HepG2 (cell line): Measurements from ENCODE around the gene SGIP1. TPM values are rescaled to one million over a fixed set of nuclear protein-coding genes. Genes with fewer than 3 reads are reported as not detected.

ENCODE experiments used
- ARNTL ChIP-seq: sonication (generic); formaldehyde crosslinking; IDR thresholded peaks from 2 replicates; pipeline ENCODE4 v1.4.0; 2020; ENCODE audit warnings: mild to moderate bottlenecking, missing genetic modification reagents
- EED ChIP-seq: sonication (generic); formaldehyde crosslinking; IDR thresholded peaks from 2 replicates; pipeline ENCODE4 v1.5.0; 2020; ENCODE audit warnings: mild to moderate bottlenecking, missing genetic modification reagents
- FLYWCH1 ChIP-seq: sonication (generic); formaldehyde crosslinking; IDR thresholded peaks from 2 replicates; pipeline ENCODE4 v1.8.1; 2023; ENCODE audit warnings: mild to moderate bottlenecking, missing genetic modification reagents
- FOXP1 ChIP-seq, 2 experiments: fragments of 450-650 bp in 1 of 2; IDR thresholded peaks; 2 replicates each; pipeline ENCODE4 v1.6.1; 2017 to 2018; ENCODE audit warnings: antibody characterized with exemption in 1 of 2
- JUN ChIP-seq: sonication (generic); formaldehyde crosslinking; IDR thresholded peaks from 2 replicates; pipeline ENCODE4 v1.4.0; 2020; ENCODE audit warnings: mild to moderate bottlenecking, missing genetic modification reagents
- KIAA2018 ChIP-seq: sonication (generic); formaldehyde crosslinking; IDR thresholded peaks from 2 replicates; pipeline ENCODE4 v1.5.0; 2020; ENCODE audit warnings: mild to moderate bottlenecking, missing genetic modification reagents, borderline replicate concordance
- MIER3 ChIP-seq: IDR thresholded peaks from 2 replicates; pipeline ENCODE4 v1.6.1; 2016; ENCODE audit warnings: missing compliant biosample characterization, borderline replicate concordance
- ONECUT2 ChIP-seq: sonication (generic); formaldehyde crosslinking; IDR thresholded peaks from 2 replicates; pipeline ENCODE4 v1.4.0; 2020; ENCODE audit warnings: missing genetic modification reagents
- POLR2AphosphoS2 ChIP-seq: IDR thresholded peaks from 2 replicates; pipeline ENCODE4 v1.6.1; 2011; ENCODE audit warnings: low read depth, low read length, improper control_type of control experiment
- SSRP1 ChIP-seq: IDR thresholded peaks from 2 replicates; pipeline ENCODE4 v1.6.1; 2016; ENCODE audit warnings: control low read depth
- THAP8 ChIP-seq: sonication (generic); formaldehyde crosslinking; IDR thresholded peaks from 2 replicates; pipeline ENCODE4 v1.5.1; 2020; ENCODE audit warnings: missing genetic modification reagents, mild to moderate bottlenecking, borderline replicate concordance
- YY1 ChIP-seq: IDR thresholded peaks from 2 replicates; pipeline ENCODE4 v1.6.1; 2011; ENCODE audit warnings: low read length, low read depth, moderate library complexity, mild to moderate bottlenecking; ENCODE audit not compliant: insufficient read depth, insufficient replicate concordance
- ZBTB20 ChIP-seq: sonication (generic); formaldehyde crosslinking; IDR thresholded peaks from 2 replicates; pipeline ENCODE4 v1.8.1; 2023; ENCODE audit warnings: missing genetic modification reagents, low read depth, mild to moderate bottlenecking, borderline replicate concordance
- ZNF12 ChIP-seq: sonication (generic); formaldehyde crosslinking; IDR thresholded peaks from 2 replicates; pipeline ENCODE4 v1.5.0; 2020; ENCODE audit warnings: missing genetic modification reagents
- ZNF205 ChIP-seq: IDR thresholded peaks from 2 replicates; pipeline ENCODE4 v1.6.1; 2018; ENCODE audit warnings: missing biosample characterization, missing genetic modification reagents
- ZNF230 ChIP-seq: sonication (generic); formaldehyde crosslinking; IDR thresholded peaks from 2 replicates; pipeline ENCODE4 v1.4.0; 2020; ENCODE audit warnings: mild to moderate bottlenecking, missing genetic modification reagents
- ZNF326 ChIP-seq: sonication (generic); formaldehyde crosslinking; IDR thresholded peaks from 2 replicates; pipeline ENCODE4 v1.4.0; 2020; ENCODE audit warnings: missing genetic modification reagents, borderline replicate concordance
- ZNF33B ChIP-seq: sonication (generic); formaldehyde crosslinking; IDR thresholded peaks from 2 replicates; pipeline ENCODE4 v1.5.1; 2020; ENCODE audit warnings: mild to moderate bottlenecking, missing genetic modification reagents
- ZNF431 ChIP-seq: sonication (generic); formaldehyde crosslinking; IDR thresholded peaks from 2 replicates; pipeline ENCODE4 v1.9.0; 2022; ENCODE audit warnings: missing genetic modification reagents, low read depth, mild to moderate bottlenecking, borderline replicate concordance
- ZNF766 ChIP-seq: sonication (generic); formaldehyde crosslinking; IDR thresholded peaks from 2 replicates; pipeline ENCODE4 v1.5.0; 2020; ENCODE audit warnings: missing genetic modification reagents, borderline replicate concordance
- ZNF878 ChIP-seq: sonication (generic); formaldehyde crosslinking; IDR thresholded peaks from 2 replicates; pipeline ENCODE4 v1.8.1; 2023; ENCODE audit warnings: mild to moderate bottlenecking, missing genetic modification reagents, moderate library complexity
- polyA plus RNA-seq, 8 experiments: library from polyadenylated mRNA; depleted of rRNA in 3 of 8; stranded (reverse) in 7 of 8; unstranded in 1 of 8; fragments of >200 nt; fragmentation: Illumina TruSeq in 4 of 8; extraction: Trizol in 4 of 8; gene quantifications; 2 replicates each; pipeline versions ENCODE4 v1.2.1 to v1.2.3, GENCODE V29; 2011 to 2016; ENCODE audit warnings: low read depth in 4 of 8, missing spikeins in 1 of 8, mixed read lengths in 1 of 8; ENCODE audit not compliant: insufficient read depth in 1 of 8
- total RNA-seq, 5 experiments: library from RNA; depleted of rRNA; stranded (reverse); fragments of >200 nt; fragmentation: Illumina TruSeq; extraction: Trizol; gene quantifications; 2 replicates each; pipeline ENCODE4 v1.2.3, GENCODE V29; 2016; ENCODE audit warnings: low read depth in 1 of 5

SGIP1 gene
- total and polyA plus RNA-seq, 2 of the 13 experiments (the other 11 are each of a cell fraction or from before 2014, with no cell fraction given), result not detected

GRCh38 chr1:66542811-66543767 is 9.1 kb downstream of the SGIP1 start (continued):
- TF ChIP-seq KIAA2018 (CRISPR knock-in tag), result no peak
- no peak for TF ChIP-seq ARNTL (CRISPR knock-in tag)
- peak; percentile 24; the same call in 1 of the 2 replicates for TF ChIP-seq JUN (CRISPR knock-in tag)
- no peak for TF ChIP-seq EED (CRISPR knock-in tag)
- no peak for TF ChIP-seq FLYWCH1 (CRISPR knock-in tag)
- TF ChIP-seq POLR2AphosphoS2, result no peak
- TF ChIP-seq ZNF205 (CRISPR knock-in tag), result no peak
- 0 out of 2 replicates have a peak, but pooled peaks have one; percentile 26 for TF ChIP-seq ZNF12
- TF ChIP-seq ZNF33B (CRISPR knock-in tag), result no peak
- no peak for TF ChIP-seq ZNF766 (CRISPR knock-in tag)
- no peak for TF ChIP-seq ZNF230 (CRISPR knock-in tag)
- TF ChIP-seq ZNF878 (CRISPR knock-in tag), result no peak
- 0 out of 2 replicates have a peak, but pooled peaks have one; percentile 46 for TF ChIP-seq ZBTB20 (CRISPR knock-in tag)
- TF ChIP-seq ONECUT2 (CRISPR knock-in tag), result peak; percentile 46; the same call in 1 of the 2 replicates
- TF ChIP-seq MIER3, result peak; percentile 88; the same call in 1 of the 2 replicates
- TF ChIP-seq YY1, result no peak
- no peak for TF ChIP-seq SSRP1
- TF ChIP-seq ZNF431 (CRISPR knock-in tag), result no peak
- TF ChIP-seq THAP8 (CRISPR knock-in tag), result no peak
- no peak for TF ChIP-seq FOXP1 (IDR thresholded peaks at IDR 0.05)
- peak; percentile 76 for TF ChIP-seq FOXP1 (CRISPR knock-in tag; IDR thresholded peaks at IDR 0.05)
- TF ChIP-seq ZNF326 (CRISPR knock-in tag), result no peak
